Measurements from ENCODE around the gene CAMTA2.
A peak's percentile ranks its signal among the peaks of the same experiment; 100 is the strongest.
"Not testable (repeated sequence)": the region's sequence is repeated elsewhere in the genome, so short reads cannot be mapped to it uniquely, and the experiment has no call there.

The CAMTA2 gene

GRCh38 chr17:4934173-4934979 lies 53.1 kb downstream of the CAMTA2 start:
- Histone ChIP-seq H3K4me3 (ENCODE audit: low read depth, low read length) (no peak overlapping the region), H3K27me3 (ENCODE audit: control insufficient read depth, insufficient read depth, low read length) (no peaks in the 10 kb centered on the region), H3K9ac (ENCODE audit: low read depth, low read length) (peak overlapping the region; percentile 26), H3K36me3 (ENCODE audit: control insufficient read depth, insufficient read depth, low read length) (peaks cover 24% of the 10 kb centered on the region), H3K9me3 (ENCODE audit: control insufficient read depth, insufficient read depth, low read length) (no peaks in the 10 kb centered on the region), H3K4me1 (ENCODE audit: control insufficient read depth, insufficient read depth, low read length) (peaks cover 9% of the 10 kb centered on the region)

DNA sequence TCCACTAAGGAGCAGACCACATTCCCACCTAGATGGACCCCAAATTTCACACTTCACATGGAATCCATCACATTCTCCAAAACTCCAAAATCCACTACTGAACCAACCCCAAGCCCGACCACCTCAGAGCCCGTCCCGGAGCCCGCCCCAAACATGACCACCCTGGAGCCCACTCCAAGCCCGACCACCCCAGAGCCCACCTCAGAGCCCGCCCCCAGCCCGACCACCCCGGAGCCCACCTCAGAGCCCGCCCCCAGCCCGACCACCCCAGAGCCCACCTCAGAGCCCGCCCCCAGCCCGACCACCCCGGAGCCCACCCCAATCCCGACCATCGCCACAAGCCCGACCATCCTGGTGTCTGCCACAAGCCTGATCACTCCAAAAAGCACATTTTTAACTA lies 53.8 kb downstream of the CAMTA2 start:
- Histone ChIP-seq H3K27me3 (ENCODE audit: control insufficient read depth, insufficient read depth, low read length) (no peaks in the 10 kb centered on the region), H3K9ac (ENCODE audit: low read depth, low read length) (no peak overlapping the region), H3K4me3 (ENCODE audit: low read depth, low read length) (no peak overlapping the region), H3K9me3 (ENCODE audit: control insufficient read depth, insufficient read depth, low read length) (no peaks in the 10 kb centered on the region), H3K4me1 (ENCODE audit: control insufficient read depth, insufficient read depth, low read length) (peaks cover 4% of the 10 kb centered on the region), H3K36me3 (ENCODE audit: control insufficient read depth, insufficient read depth, low read length) (peaks cover 24% of the 10 kb centered on the region)

DNA sequence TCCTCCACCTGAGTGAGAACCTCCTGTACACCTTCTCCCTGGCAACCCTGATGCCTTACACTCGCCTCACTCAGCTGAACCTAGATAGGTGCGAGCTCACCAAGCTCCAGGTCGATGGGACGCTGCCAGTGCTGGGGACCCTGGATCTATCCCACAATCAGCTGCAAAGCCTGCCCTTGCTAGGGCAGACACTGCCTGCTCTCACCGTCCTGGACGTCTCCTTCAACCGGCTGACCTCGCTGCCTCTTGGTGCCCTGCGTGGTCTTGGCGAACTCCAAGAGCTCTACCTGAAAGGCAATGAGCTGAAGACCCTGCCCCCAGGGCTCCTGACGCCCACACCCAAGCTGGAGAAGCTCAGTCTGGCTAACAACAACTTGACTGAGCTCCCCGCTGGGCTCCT lies 54.7 kb downstream of the CAMTA2 start:
- Histone ChIP-seq H3K4me3 (ENCODE audit: low read depth, low read length) (no peak overlapping the region), H3K9me3 (ENCODE audit: control insufficient read depth, insufficient read depth, low read length) (no peaks in the 10 kb centered on the region), H3K27me3 (ENCODE audit: control insufficient read depth, insufficient read depth, low read length) (no peaks in the 10 kb centered on the region), H3K36me3 (ENCODE audit: control insufficient read depth, insufficient read depth, low read length) (peaks cover 18% of the 10 kb centered on the region), H3K9ac (ENCODE audit: low read depth, low read length) (peak overlapping the region; percentile 16), H3K4me1 (ENCODE audit: control insufficient read depth, insufficient read depth, low read length) (peaks cover 4% of the 10 kb centered on the region)

DNA sequence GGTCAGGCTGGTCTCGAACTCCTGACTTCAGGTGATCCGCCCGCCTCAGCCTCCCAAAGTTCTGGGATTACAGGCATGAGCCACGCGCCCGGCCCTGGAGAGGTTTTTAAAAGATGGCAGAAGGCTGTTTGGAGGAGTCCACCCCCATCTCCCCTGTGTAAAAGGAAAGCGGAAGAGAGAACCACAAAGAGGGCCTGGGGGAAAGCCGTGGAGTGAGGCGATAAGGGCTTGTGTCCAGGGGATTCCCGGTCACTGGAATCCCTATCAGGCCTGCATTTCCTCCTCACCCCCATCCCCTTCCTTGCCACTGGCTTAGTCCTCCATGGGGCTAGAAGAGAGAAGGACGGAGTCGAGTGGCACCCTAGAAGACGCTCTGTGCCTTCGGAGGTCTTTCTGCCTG lies 55.5 kb downstream of the CAMTA2 start, which contains the start of gene GP1BA:
GP1BA (plus strand) TSS at position 315 of the 400 bp plus-strand sequence. CDS start 328 bp downstream, outside the sequence.
- Histone ChIP-seq H3K4me1 (ENCODE audit: control insufficient read depth, insufficient read depth, low read length) (peaks cover 4% of the 10 kb centered on the region), H3K9ac (ENCODE audit: low read depth, low read length) (peak within 1 kb of the TSS; percentile 16), H3K9me3 (ENCODE audit: control insufficient read depth, insufficient read depth, low read length) (no peaks in the 10 kb centered on the region), H3K36me3 (ENCODE audit: control insufficient read depth, insufficient read depth, low read length) (peaks cover 11% of the 10 kb centered on the region), H3K27me3 (ENCODE audit: control insufficient read depth, insufficient read depth, low read length) (no peaks in the 10 kb centered on the region), H3K4me3 (ENCODE audit: low read depth, low read length) (no peak within 1 kb of the TSS)

GRCh38 chr17:4928881-4929280 lies 58.6 kb downstream of the CAMTA2 start:
- Histone ChIP-seq H3K36me3 (ENCODE audit: control insufficient read depth, insufficient read depth, low read length) (peaks cover under 1% of the 10 kb centered on the region), H3K4me1 (ENCODE audit: control insufficient read depth, insufficient read depth, low read length) (peaks cover 4% of the 10 kb centered on the region), H3K9me3 (ENCODE audit: control insufficient read depth, insufficient read depth, low read length) (no peaks in the 10 kb centered on the region), H3K27me3 (ENCODE audit: control insufficient read depth, insufficient read depth, low read length) (no peaks in the 10 kb centered on the region), H3K9ac (ENCODE audit: low read depth, low read length) (no peak overlapping the region), H3K4me3 (ENCODE audit: low read depth, low read length) (no peak overlapping the region)

GRCh38 chr17:4926577-4927335 lies 60.7 kb downstream of the CAMTA2 start:
- H3K27me3 ChIP-seq (ENCODE audit: control insufficient read depth, insufficient read depth, low read length); H3K4me3 ChIP-seq (ENCODE audit: low read depth, low read length); H3K4me1 ChIP-seq (ENCODE audit: control insufficient read depth, insufficient read depth, low read length); H3K9me3 ChIP-seq (ENCODE audit: control insufficient read depth, insufficient read depth, low read length); H3K36me3 ChIP-seq (ENCODE audit: control insufficient read depth, insufficient read depth, low read length); H3K9ac ChIP-seq (ENCODE audit: low read depth, low read length): not testable (repeated sequence)

- Histone ChIP-seq H3K4me1 (ENCODE audit: control insufficient read depth, insufficient read depth, low read length) (peaks cover 4% of the 10 kb centered on the region), H3K4me3 (ENCODE audit: low read depth, low read length) (no peak overlapping the region), H3K9me3 (ENCODE audit: control insufficient read depth, insufficient read depth, low read length) (no peaks in the 10 kb centered on the region), H3K36me3 (ENCODE audit: control insufficient read depth, insufficient read depth, low read length) (no peaks in the 10 kb centered on the region), H3K9ac (ENCODE audit: low read depth, low read length) (no peak overlapping the region), H3K27me3 (ENCODE audit: control insufficient read depth, insufficient read depth, low read length) (no peaks in the 10 kb centered on the region)
These were observed 66.2 kb downstream of the CAMTA2 start for GRCh38 chr17:4921320-4921719.

GRCh38 chr17:4920351-4921048 lies 67.0 kb downstream of the CAMTA2 start:
- no peaks in the 10 kb centered on the region for H3K9me3 ChIP-seq (ENCODE audit: control insufficient read depth, insufficient read depth, low read length)
- peaks cover 4% of the 10 kb centered on the region for H3K4me1 ChIP-seq (ENCODE audit: control insufficient read depth, insufficient read depth, low read length)
- H3K27me3 ChIP-seq (ENCODE audit: control insufficient read depth, insufficient read depth, low read length), result no peaks in the 10 kb centered on the region
- no peaks in the 10 kb centered on the region for H3K36me3 ChIP-seq (ENCODE audit: control insufficient read depth, insufficient read depth, low read length)
- no peak overlapping the region for H3K9ac ChIP-seq (ENCODE audit: low read depth, low read length)
- H3K4me3 ChIP-seq (ENCODE audit: low read depth, low read length), result no peak overlapping the region

- H3K4me1 ChIP-seq (ENCODE audit: control insufficient read depth, insufficient read depth, low read length), result peaks cover 4% of the 10 kb centered on the region
These were observed 67.9 kb downstream of the CAMTA2 start for GRCh38 chr17:4919511-4920047.

More at GRCh38 chr17:4919511-4920047, 67.9 kb downstream of the CAMTA2 start:
- Histone ChIP-seq H3K9ac (ENCODE audit: low read depth, low read length) (no peak overlapping the region), H3K9me3 (ENCODE audit: control insufficient read depth, insufficient read depth, low read length) (no peaks in the 10 kb centered on the region), H3K4me3 (ENCODE audit: low read depth, low read length) (no peak overlapping the region), H3K36me3 (ENCODE audit: control insufficient read depth, insufficient read depth, low read length) (no peaks in the 10 kb centered on the region), H3K27me3 (ENCODE audit: control insufficient read depth, insufficient read depth, low read length) (no peaks in the 10 kb centered on the region)

Measured in iPS-15b (cell line).